Testis (tissue), 3 donors: ENCODE data around the gene PPME1. TPM values are rescaled to one million over a fixed set of nuclear protein-coding genes. Genes with fewer than 3 reads are reported as not detected.

Experiments
- DNase-seq: peaks from one replicate; pipeline ENCODE4 v3.0.0-alpha.2; 2019
- H3K27ac ChIP-seq, 2 donors: fragments of 200-600 bp; sonication (generic); one replicate each; pipeline ENCODE4 v1.5.1; 2019
- H3K27me3 ChIP-seq: fragments of 200-600 bp; sonication (generic); one replicate; pipeline ENCODE4 v1.5.1; 2019
- H3K36me3 ChIP-seq: fragments of 200-600 bp; sonication (generic); one replicate; pipeline ENCODE4 v1.5.1; 2017; ENCODE audit warnings: low read depth; ENCODE audit errors: missing control alignments
- H3K4me1 ChIP-seq: fragments of 200-600 bp; sonication (generic); one replicate; pipeline ENCODE4 v1.5.1; 2019
- H3K4me3 ChIP-seq, 2 donors: fragments of 200-600 bp; sonication (generic); one replicate each; pipeline ENCODE4 v1.5.1; 2017 to 2019
- H3K9me3 ChIP-seq: fragments of 200-600 bp; sonication (generic); one replicate; pipeline ENCODE4 v1.5.1; 2017
- POLR2A ChIP-seq: fragments of 450-650 bp; IDR thresholded peaks from one replicate; pipeline ENCODE4 v1.6.1; 2017; ENCODE audit warnings: antibody characterized with exemption, mild to moderate bottlenecking, moderate library complexity
- WGBS, 2 donors: methylation state at CpG; one replicate each; pipeline ENCODE4 v1.1.5; 2018; 5-methylcytosine and 5-hydroxymethylcytosine counted together
- intact Hi-C: fragments of 100-400 bp; cut with DNase I; formaldehyde crosslinking; loops from one replicate; pipeline ENCODE4 v1.15.1; 2023; ENCODE audit warnings: low total_unique reads
- polyA plus RNA-seq: library from polyadenylated mRNA; stranded (reverse); fragments of 350-450 nt; fragmentation: Illumina TruSeq; extraction: RNeasy Lipid Tissue Mini Kit (QIAGEN cat#74804); gene quantifications from one replicate; pipeline ENCODE4 v1.2.3, GENCODE V29; 2014; ENCODE audit warnings: low read depth, low replicate concordance; ENCODE audit not compliant: insufficient read depth
- total RNA-seq, 2 donors: library from RNA; depleted of rRNA; stranded (reverse); fragments of >200 nt; gene quantifications; one replicate each; pipeline ENCODE4 v1.2.3, GENCODE V29; 2016
- TF ChIP-seq, protein P1 (sequence below), 3 experiments: fragments of 450-650 bp in 2 of 3; fragments of 200-600 bp in 1 of 3; sonication (generic) in 1 of 3; IDR thresholded peaks; one replicate each; pipeline ENCODE4 v1.5.1; 2016 to 2019; ENCODE audit warnings: antibody characterized with exemption in 3 of 3, mild to moderate bottlenecking in 2 of 3, moderate library complexity in 1 of 3

Gene PPME1
- total and polyA plus RNA-seq, 3 donors from 2014 or later, result 67.1 to 90.9 (median 68.9) TPM

DNA sequence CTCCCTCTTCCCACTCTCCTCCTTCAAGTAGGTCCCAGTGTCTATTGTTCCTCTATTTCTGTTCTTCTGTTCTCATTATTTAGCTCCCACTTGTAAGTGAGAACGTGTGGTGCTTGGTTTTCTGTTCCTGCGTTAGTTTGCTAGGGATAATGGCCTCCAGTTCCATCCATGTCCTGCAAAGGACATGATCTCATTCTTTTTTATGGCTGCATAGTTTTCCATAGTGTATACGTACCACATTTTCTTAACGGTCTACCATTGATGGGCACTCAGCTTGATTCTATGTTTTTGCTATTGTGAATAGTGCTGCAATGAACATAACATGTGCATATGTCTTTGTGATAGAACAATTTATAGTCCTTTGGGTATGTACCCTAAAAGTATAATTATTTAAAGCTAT lies 26.5 kb upstream of the PPME1 start:
- no peak for DNase-seq
- H3K27me3 ChIP-seq, result no peaks in the 10 kb centered on the region
- no peak overlapping the region for H3K4me3 ChIP-seq
- WGBS, 2 donors, result 92 to 95% methylated on average over 4 of the region's 4 CpGs
- TF ChIP-seq POLR2A, result no peak
- TF ChIP-seq, protein P1, sequence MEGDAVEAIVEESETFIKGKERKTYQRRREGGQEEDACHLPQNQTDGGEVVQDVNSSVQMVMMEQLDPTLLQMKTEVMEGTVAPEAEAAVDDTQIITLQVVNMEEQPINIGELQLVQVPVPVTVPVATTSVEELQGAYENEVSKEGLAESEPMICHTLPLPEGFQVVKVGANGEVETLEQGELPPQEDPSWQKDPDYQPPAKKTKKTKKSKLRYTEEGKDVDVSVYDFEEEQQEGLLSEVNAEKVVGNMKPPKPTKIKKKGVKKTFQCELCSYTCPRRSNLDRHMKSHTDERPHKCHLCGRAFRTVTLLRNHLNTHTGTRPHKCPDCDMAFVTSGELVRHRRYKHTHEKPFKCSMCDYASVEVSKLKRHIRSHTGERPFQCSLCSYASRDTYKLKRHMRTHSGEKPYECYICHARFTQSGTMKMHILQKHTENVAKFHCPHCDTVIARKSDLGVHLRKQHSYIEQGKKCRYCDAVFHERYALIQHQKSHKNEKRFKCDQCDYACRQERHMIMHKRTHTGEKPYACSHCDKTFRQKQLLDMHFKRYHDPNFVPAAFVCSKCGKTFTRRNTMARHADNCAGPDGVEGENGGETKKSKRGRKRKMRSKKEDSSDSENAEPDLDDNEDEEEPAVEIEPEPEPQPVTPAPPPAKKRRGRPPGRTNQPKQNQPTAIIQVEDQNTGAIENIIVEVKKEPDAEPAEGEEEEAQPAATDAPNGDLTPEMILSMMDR (IDR thresholded peaks at IDR 0.05), result no peak
- intact Hi-C loops, result no loop called here
- H3K9me3 ChIP-seq, result no peaks in the 10 kb centered on the region
- H3K27ac ChIP-seq, result no peak overlapping the region
- no peaks in the 10 kb centered on the region for H3K36me3 ChIP-seq
- no peaks in the 10 kb centered on the region for H3K4me1 ChIP-seq

DNA sequence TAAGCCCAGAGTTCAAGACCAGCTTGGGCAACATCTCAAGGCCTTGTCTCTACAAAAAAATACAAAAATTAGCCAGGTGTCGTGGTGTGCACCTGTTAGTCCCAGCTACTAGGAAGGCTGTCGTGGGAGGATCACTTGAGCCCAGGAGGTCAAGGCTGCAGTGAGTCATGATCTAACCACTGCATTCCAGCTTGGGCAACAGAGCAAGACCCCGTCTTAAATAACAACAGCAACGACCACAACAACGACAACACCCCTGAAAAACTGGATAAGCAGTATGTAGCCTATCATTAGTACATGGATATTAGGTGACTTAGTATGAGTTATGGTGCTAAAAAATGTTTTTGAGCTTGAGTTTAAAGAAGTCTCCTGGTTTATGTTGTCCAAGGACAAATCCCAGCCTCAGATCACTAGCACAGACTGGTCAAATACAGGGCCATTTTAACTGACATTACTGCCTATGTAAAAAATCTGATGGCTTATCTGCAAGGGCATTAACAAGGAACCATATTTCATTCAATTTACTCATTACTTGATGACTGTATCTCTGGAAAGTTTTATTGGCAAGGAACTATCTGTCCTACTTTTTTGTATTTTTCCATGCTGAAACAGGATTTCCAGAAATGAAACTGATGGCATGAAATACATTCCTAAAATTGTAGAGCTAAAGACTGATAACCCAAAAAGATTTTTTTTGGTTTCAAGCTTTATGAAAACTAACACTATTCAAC lies 23.7 kb upstream of the PPME1 start:
- no peak overlapping the region for H3K27ac ChIP-seq
- intact Hi-C loops, result no loop called here
- H3K9me3 ChIP-seq, result no peaks in the 10 kb centered on the region
- no peak for TF ChIP-seq POLR2A
- TF ChIP-seq, protein P1 (IDR thresholded peaks at IDR 0.05), result no peak
- 74 to 82% methylated on average over 5 of the region's 5 CpGs for WGBS, 2 donors
- H3K4me3 ChIP-seq, result no peak overlapping the region
- H3K4me1 ChIP-seq, result no peaks in the 10 kb centered on the region
- H3K27me3 ChIP-seq, result no peaks in the 10 kb centered on the region
- no peaks in the 10 kb centered on the region for H3K36me3 ChIP-seq
- DNase-seq, result no peak

DNA sequence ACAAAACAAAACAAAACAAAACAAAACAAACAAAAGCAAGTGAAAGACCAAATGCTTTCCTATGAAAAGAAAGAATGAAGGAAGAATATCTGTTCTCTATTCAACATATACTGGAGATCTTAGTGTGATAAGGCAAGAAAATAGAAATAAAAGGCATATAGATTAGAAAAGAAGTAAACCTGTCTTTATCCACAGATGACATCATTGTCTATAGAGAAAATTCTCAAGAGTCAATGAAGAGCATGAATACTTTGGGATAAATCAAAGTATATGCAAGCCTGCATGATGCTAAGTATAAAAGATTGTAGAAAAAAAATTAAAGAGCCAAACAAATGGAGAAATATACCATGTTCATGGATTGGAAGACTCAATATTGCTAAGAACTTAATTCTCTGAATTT lies 17.9 kb upstream of the PPME1 start:
- H3K27me3 ChIP-seq, result no peaks in the 10 kb centered on the region
- intact Hi-C loops, result no loop called here

DNA sequence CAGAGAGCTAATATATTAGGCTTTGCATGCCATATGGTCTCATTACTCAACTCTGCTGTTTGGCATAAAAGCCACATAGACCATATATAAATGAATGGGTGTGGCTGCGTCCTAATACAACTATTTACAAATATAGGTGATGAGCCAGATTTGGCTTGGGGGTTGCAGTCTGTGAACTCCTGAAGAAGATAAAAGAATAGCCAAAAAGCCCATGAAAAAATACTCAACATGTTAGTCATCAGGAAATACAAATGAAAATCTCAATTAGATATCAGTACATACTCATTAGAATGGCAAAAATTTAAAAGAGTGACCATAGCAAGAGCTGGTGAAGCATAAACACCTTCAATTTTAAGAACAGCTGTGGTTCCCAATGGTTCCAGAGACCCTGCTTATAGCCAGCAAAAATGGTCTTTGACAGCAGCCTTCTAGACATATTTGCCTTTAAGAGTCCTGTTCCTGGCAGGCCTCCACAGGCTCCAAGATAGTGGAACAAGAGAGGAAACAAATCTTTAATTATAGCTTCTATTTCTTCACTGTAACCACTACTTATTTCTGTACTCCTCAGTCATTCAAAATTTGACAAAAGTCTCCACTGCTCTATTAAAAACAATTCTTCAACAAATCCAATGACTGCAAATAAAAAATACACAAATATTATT lies 16.3 kb upstream of the PPME1 start:
- no peak for TF ChIP-seq POLR2A
- TF ChIP-seq, protein P1 (IDR thresholded peaks at IDR 0.05), result no peak
- H3K27ac ChIP-seq, result peak overlapping the region in 1 of 2 donors; percentile 18
- H3K9me3 ChIP-seq, result no peaks in the 10 kb centered on the region
- H3K27me3 ChIP-seq, result no peaks in the 10 kb centered on the region
- intact Hi-C loops, result no loop called here
- DNase-seq, result peak; percentile 52
- 87 to 95% methylated on average over 1 of the region's 1 CpG for WGBS, 2 donors
- no peak overlapping the region for H3K4me3 ChIP-seq
- no peaks in the 10 kb centered on the region for H3K36me3 ChIP-seq
- H3K4me1 ChIP-seq, result no peaks in the 10 kb centered on the region

More for the DNA sequence above, 17.9 kb upstream of the PPME1 start:
- Histone ChIP-seq H3K36me3 (no peaks in the 10 kb centered on the region), H3K4me1 (no peaks in the 10 kb centered on the region), H3K27ac (no peak overlapping the region), H3K4me3 (no peak overlapping the region), H3K9me3 (no peaks in the 10 kb centered on the region)
- TF ChIP-seq, protein P1 (IDR thresholded peaks at IDR 0.05), result no peak
- no peak for TF ChIP-seq POLR2A
- no peak for DNase-seq

DNA sequence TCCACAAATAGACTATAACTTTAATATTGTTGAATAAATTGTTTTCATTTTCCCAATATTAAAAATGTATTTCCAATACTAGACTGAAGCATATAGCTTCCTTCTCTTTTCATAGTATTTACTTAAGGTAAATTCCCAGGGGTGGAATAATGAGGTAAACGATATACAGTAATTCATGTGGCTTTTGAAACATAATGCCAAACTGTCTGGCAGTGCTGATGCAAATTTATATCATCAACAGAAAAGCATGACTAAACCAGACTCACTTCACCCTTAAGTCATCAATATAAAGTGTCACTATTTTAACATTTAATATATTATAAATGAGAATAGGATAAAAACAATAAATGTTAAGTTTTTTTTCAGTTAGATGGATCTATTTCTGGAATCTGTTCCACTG lies 13.9 kb upstream of the PPME1 start:
- Histone ChIP-seq H3K4me1 (no peaks in the 10 kb centered on the region), H3K27me3 (no peaks in the 10 kb centered on the region), H3K36me3 (no peaks in the 10 kb centered on the region), H3K27ac (no peak overlapping the region), H3K4me3 (no peak overlapping the region), H3K9me3 (no peaks in the 10 kb centered on the region)
- 88 to 96% methylated on average over 1 of the region's 1 CpG for WGBS, 2 donors
- TF ChIP-seq, protein P1 (IDR thresholded peaks at IDR 0.05), result no peak
- TF ChIP-seq POLR2A, result no peak
- no peak for DNase-seq
- intact Hi-C loops, result no loop called here
